Type B pancreatic cell (in vitro differentiated cells): ENCODE measurements around the gene ARHGAP8. TPM values are rescaled to one million over a fixed set of nuclear protein-coding genes. Genes with fewer than 3 reads are reported as not detected.

Experiments used
- DNase-seq: peaks from one replicate; pipeline ENCODE4 v3.0.0; 2021; ENCODE audit warnings: mixed read lengths; ENCODE audit not compliant: unreplicated experiment; ENCODE audit errors: extremely low spot score
- H3K27ac Mint-ChIP-seq: 2 replicates; pipeline ENCODE4 v1.8.0; 2021; ENCODE audit warnings: mild to moderate bottlenecking, mixed read lengths
- H3K27me3 Mint-ChIP-seq: 2 replicates; pipeline ENCODE4 v1.8.0; 2021; ENCODE audit warnings: mixed read lengths
- H3K36me3 Mint-ChIP-seq: 2 replicates; pipeline ENCODE4 v1.8.0; 2021; ENCODE audit warnings: mixed read lengths
- H3K4me1 Mint-ChIP-seq: one replicate; pipeline ENCODE4 v1.8.0; 2021; ENCODE audit warnings: mixed read lengths; ENCODE audit not compliant: unreplicated experiment
- H3K4me3 Mint-ChIP-seq: 2 replicates; pipeline ENCODE4 v1.8.0; 2021; ENCODE audit warnings: mild to moderate bottlenecking, mixed read lengths
- H3K9me3 Mint-ChIP-seq: 2 replicates; pipeline ENCODE4 v1.8.0; 2021; ENCODE audit warnings: mixed read lengths
- total RNA-seq: library from RNA; stranded (reverse); gene quantifications from 2 replicates; pipeline ENCODE4 v1.2.1, GENCODE V29; 2021; ENCODE audit warnings: low replicate concordance
- TF ChIP-seq, protein P1 (sequence below): fragments of 200-600 bp; sonication (generic); conservative IDR thresholded peaks from 2 replicates; pipeline ENCODE4 v1.5.0; 2021; ENCODE audit warnings: antibody characterized with exemption, mild to moderate bottlenecking

ARHGAP8 gene
- total RNA-seq, 1 donor from 2014 or later: 18.0 TPM

DNA sequence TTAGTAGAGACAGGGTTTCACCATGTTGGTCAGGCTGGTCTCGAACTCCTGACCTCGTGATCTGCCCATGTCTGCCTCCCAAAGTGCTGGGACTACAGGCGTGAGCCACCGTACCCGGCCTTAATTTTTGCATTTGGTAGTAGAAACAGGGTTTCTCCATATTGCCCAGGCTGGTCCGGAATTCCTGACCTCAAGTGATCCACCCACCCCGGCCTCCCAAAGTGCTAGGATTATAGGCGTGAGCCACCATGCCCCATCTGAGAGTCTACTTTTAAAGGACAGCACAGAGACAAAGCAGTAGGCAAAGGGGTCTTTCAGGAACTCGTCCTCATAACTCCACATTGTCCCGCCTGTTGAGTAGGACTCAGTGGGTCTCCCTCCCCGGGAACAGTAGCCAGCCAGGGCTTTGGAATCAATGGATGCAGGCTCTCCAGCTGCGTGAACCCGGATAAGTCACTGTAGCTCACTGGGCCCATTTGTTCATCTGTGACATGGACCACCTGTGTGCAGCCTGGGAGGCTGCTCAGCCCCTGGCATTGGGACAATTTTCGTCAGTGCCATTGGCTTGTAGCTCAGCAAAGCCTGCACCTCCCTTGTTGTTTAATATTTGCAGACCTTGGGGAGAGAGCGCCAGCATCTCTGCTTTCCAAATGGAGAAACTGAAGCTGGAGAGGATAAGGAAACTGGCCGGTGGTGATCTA, 86.1 kb downstream of the ARHGAP8 start:
- Mint-ChIP-seq H3K36me3 (peaks cover 1% of the 10 kb centered on the region), H3K27me3 (no peaks in the 10 kb centered on the region), H3K4me3 (no peak overlapping the region), H3K9me3 (no peaks in the 10 kb centered on the region), H3K27ac (no peak overlapping the region), H3K4me1 (no peaks in the 10 kb centered on the region)
- TF ChIP-seq, protein P1, sequence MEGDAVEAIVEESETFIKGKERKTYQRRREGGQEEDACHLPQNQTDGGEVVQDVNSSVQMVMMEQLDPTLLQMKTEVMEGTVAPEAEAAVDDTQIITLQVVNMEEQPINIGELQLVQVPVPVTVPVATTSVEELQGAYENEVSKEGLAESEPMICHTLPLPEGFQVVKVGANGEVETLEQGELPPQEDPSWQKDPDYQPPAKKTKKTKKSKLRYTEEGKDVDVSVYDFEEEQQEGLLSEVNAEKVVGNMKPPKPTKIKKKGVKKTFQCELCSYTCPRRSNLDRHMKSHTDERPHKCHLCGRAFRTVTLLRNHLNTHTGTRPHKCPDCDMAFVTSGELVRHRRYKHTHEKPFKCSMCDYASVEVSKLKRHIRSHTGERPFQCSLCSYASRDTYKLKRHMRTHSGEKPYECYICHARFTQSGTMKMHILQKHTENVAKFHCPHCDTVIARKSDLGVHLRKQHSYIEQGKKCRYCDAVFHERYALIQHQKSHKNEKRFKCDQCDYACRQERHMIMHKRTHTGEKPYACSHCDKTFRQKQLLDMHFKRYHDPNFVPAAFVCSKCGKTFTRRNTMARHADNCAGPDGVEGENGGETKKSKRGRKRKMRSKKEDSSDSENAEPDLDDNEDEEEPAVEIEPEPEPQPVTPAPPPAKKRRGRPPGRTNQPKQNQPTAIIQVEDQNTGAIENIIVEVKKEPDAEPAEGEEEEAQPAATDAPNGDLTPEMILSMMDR: no peak
- no peak for DNase-seq

- H3K36me3 Mint-ChIP-seq: no peaks in the 10 kb centered on the region
- no peak overlapping the region for H3K27ac Mint-ChIP-seq
- no peaks in the 10 kb centered on the region for H3K27me3 Mint-ChIP-seq
- no peaks in the 10 kb centered on the region for H3K4me1 Mint-ChIP-seq
- TF ChIP-seq, protein P1: no peak
- H3K9me3 Mint-ChIP-seq: no peaks in the 10 kb centered on the region
- no peak overlapping the region for H3K4me3 Mint-ChIP-seq
- DNase-seq: no peak
Observed at GRCh38 chr22:44839061-44839460, 86.7 kb downstream of the ARHGAP8 start.

GRCh38 chr22:44839721-44840120, 87.3 kb downstream of the ARHGAP8 start:
- DNase-seq: no peak
- no peak overlapping the region for H3K27ac Mint-ChIP-seq
- H3K4me1 Mint-ChIP-seq: no peaks in the 10 kb centered on the region
- H3K27me3 Mint-ChIP-seq: no peaks in the 10 kb centered on the region
- H3K4me3 Mint-ChIP-seq: no peak overlapping the region
- TF ChIP-seq, protein P1: no peak
- H3K36me3 Mint-ChIP-seq: no peaks in the 10 kb centered on the region
- H3K9me3 Mint-ChIP-seq: no peaks in the 10 kb centered on the region

GRCh38 chr22:44840611-44841322, 88.4 kb downstream of the ARHGAP8 start:
- no peak for DNase-seq
- Mint-ChIP-seq H3K36me3 (no peaks in the 10 kb centered on the region), H3K4me1 (no peaks in the 10 kb centered on the region), H3K27me3 (no peaks in the 10 kb centered on the region), H3K9me3 (no peaks in the 10 kb centered on the region), H3K27ac (no peak overlapping the region), H3K4me3 (no peak overlapping the region)
- TF ChIP-seq, protein P1: no peak

GRCh38 chr22:44842417-44842816, 90.0 kb downstream of the ARHGAP8 start:
- Mint-ChIP-seq H3K27me3 (no peaks in the 10 kb centered on the region), H3K9me3 (no peaks in the 10 kb centered on the region), H3K36me3 (no peaks in the 10 kb centered on the region), H3K4me3 (no peak overlapping the region), H3K4me1 (no peaks in the 10 kb centered on the region), H3K27ac (no peak overlapping the region)
- no peak for DNase-seq
- TF ChIP-seq, protein P1: no peak
